AG10803 (cell line): ENCODE measurements around the gene ZNF14.
"Not testable (repeated sequence)": the region's sequence is repeated elsewhere in the genome, so short reads cannot be mapped to it uniquely, and the experiment has no call there.

ENCODE experiments used
- DNase-seq: peaks from one replicate; pipeline ENCODE4 v3.0.0; 2010; ENCODE audit warnings: low read depth
- H3K4me3 ChIP-seq: 2 replicates; pipeline ENCODE4 v1.5.1; 2011; ENCODE audit warnings: mild to moderate bottlenecking, low read length, control low read depth
- CTCF ChIP-seq: conservative IDR thresholded peaks from 2 replicates; pipeline ENCODE4 v1.5.1; 2011; ENCODE audit warnings: mild to moderate bottlenecking, low read length, control low read depth, inconsistent platforms

The ZNF14 gene

GRCh38 chr19:19748249-19748938, 15.5 kb upstream of the ZNF14 start:
- H3K4me3 ChIP-seq = no peak overlapping the region
- DNase-seq = no peak
- TF ChIP-seq CTCF = no peak

- no peak for DNase-seq
These were observed 14.7 kb upstream of the ZNF14 start for GRCh38 chr19:19747357-19748220.

GRCh38 chr19:19746286-19747213, 13.6 kb upstream of the ZNF14 start:
- H3K4me3 ChIP-seq = no peak overlapping the region
- DNase-seq = no peak
- no peak for TF ChIP-seq CTCF

More at GRCh38 chr19:19747357-19748220, 14.7 kb upstream of the ZNF14 start:
- TF ChIP-seq CTCF = no peak
- H3K4me3 ChIP-seq = no peak overlapping the region

- no peak overlapping the region for H3K4me3 ChIP-seq
- no peak for DNase-seq
- TF ChIP-seq CTCF = no peak
These were observed 12.8 kb upstream of the ZNF14 start for GRCh38 chr19:19745496-19746285.

- no peak for TF ChIP-seq CTCF
- no peak overlapping the region for H3K4me3 ChIP-seq
- no peak for DNase-seq
These were observed 11.7 kb upstream of the ZNF14 start for GRCh38 chr19:19744641-19745040.

- not testable (repeated sequence) for DNase-seq, H3K4me3 ChIP-seq
These were observed 11.0 kb upstream of the ZNF14 start for GRCh38 chr19:19743921-19744320.
